ENCODE measurements around the gene SKAP1. TPM values are rescaled to one million over a fixed set of nuclear protein-coding genes. Genes with fewer than 3 reads are reported as not detected.

Gene SKAP1
- total and polyA plus RNA-seq, 2 donors from 2014 or later = 34.8 to 42.6 TPM

GRCh38 chr17:48263731-48264035, 166.3 kb downstream of the SKAP1 start:
- no peaks in the 10 kb centered on the region for H3K27me3 ChIP-seq (ENCODE audit: control insufficient read depth, insufficient read depth, low read length)
- intact Hi-C loops (cut with DNase I) = no loop called here
- H3K9ac ChIP-seq (ENCODE audit: low read length in 3 of 3) = no peak overlapping the region
- H3K36me3 ChIP-seq (ENCODE audit: control insufficient read depth in 2 of 3, insufficient read depth in 3 of 3, low read length in 3 of 3) = no peaks in the 10 kb centered on the region
- H3K4me1 ChIP-seq (ENCODE audit: control insufficient read depth in 2 of 3, insufficient read depth in 2 of 3, low read depth in 1 of 3, low read length in 3 of 3) = peaks cover 0 to 2% (median 0%) of the 10 kb centered on the region in 3 donors
- TF ChIP-seq CTCF (IDR thresholded peaks at IDR 0.05; ENCODE audit: borderline replicate concordance, extremely low read depth, insufficient read depth) = no peak
- no peak overlapping the region for H3K27ac ChIP-seq (ENCODE audit: low read depth in 2 of 2, low read length in 2 of 2)
- FAIRE-seq (no peak), DNase-seq (peak in 1 of 5 donors; percentile 36)
- H3K4me3 ChIP-seq (ENCODE audit: low read length in 3 of 3) = no peak overlapping the region
- H3K9me3 ChIP-seq (ENCODE audit: control insufficient read depth in 2 of 3, insufficient read depth in 1 of 3, low read length in 3 of 3) = no peaks in the 10 kb centered on the region

- Histone ChIP-seq H3K4me1 (ENCODE audit: control insufficient read depth in 2 of 3, insufficient read depth in 2 of 3, low read depth in 1 of 3, low read length in 3 of 3) (peaks cover 0 to 2% (median 0%) of the 10 kb centered on the region in 3 donors), H3K27ac (ENCODE audit: low read depth in 2 of 2, low read length in 2 of 2) (no peak overlapping the region), H3K27me3 (ENCODE audit: control insufficient read depth, insufficient read depth, low read length) (no peaks in the 10 kb centered on the region), H3K36me3 (ENCODE audit: control insufficient read depth in 2 of 3, insufficient read depth in 3 of 3, low read length in 3 of 3) (no peaks in the 10 kb centered on the region), H3K9ac (ENCODE audit: low read length in 3 of 3) (no peak overlapping the region), H3K9me3 (ENCODE audit: control insufficient read depth in 2 of 3, insufficient read depth in 1 of 3, low read length in 3 of 3) (no peaks in the 10 kb centered on the region), H3K4me3 (ENCODE audit: low read length in 3 of 3) (no peak overlapping the region)
- FAIRE-seq (peak; percentile 64), DNase-seq (peak in 1 of 5 donors; percentile 45)
- TF ChIP-seq CTCF (IDR thresholded peaks at IDR 0.05; ENCODE audit: borderline replicate concordance, extremely low read depth, insufficient read depth) = peak; percentile 37
- intact Hi-C loops (cut with DNase I) = no loop called here
Observed at GRCh38 chr17:48262982-48263730, 166.9 kb downstream of the SKAP1 start.

- no peaks in the 10 kb centered on the region for H3K36me3 ChIP-seq (ENCODE audit: control insufficient read depth in 2 of 3, insufficient read depth in 3 of 3, low read length in 3 of 3)
- intact Hi-C loops (cut with DNase I) = no loop called here
- peaks cover 0 to 2% (median 0%) of the 10 kb centered on the region in 3 donors for H3K4me1 ChIP-seq (ENCODE audit: control insufficient read depth in 2 of 3, insufficient read depth in 2 of 3, low read depth in 1 of 3, low read length in 3 of 3)
- FAIRE-seq (no peak), DNase-seq (peak in 4 of 5 donors; percentile 54 to 71 (median 61))
- H3K27me3 ChIP-seq (ENCODE audit: control insufficient read depth, insufficient read depth, low read length) = no peaks in the 10 kb centered on the region
- TF ChIP-seq CTCF (IDR thresholded peaks at IDR 0.05; ENCODE audit: borderline replicate concordance, extremely low read depth, insufficient read depth) = peak; percentile 34
- no peaks in the 10 kb centered on the region for H3K9me3 ChIP-seq (ENCODE audit: control insufficient read depth in 2 of 3, insufficient read depth in 1 of 3, low read length in 3 of 3)
- H3K27ac ChIP-seq (ENCODE audit: low read depth in 2 of 2, low read length in 2 of 2) = no peak overlapping the region
- H3K9ac ChIP-seq (ENCODE audit: low read length in 3 of 3) = no peak overlapping the region
- H3K4me3 ChIP-seq (ENCODE audit: low read length in 3 of 3) = no peak overlapping the region
Observed at GRCh38 chr17:48261297-48261880, 168.6 kb downstream of the SKAP1 start.

Measured in kidney (tissue), 14 donors.